ENCODE measurements around the gene ERI3. TPM values are rescaled to one million over a fixed set of nuclear protein-coding genes. Genes with fewer than 3 reads are reported as not detected.

ERI3 gene
- total and polyA plus RNA-seq, 2 donors (not counting 3 experiments of a cell fraction or from before 2014, with no cell fraction given), result 45.3 to 94.0 TPM

DNA sequence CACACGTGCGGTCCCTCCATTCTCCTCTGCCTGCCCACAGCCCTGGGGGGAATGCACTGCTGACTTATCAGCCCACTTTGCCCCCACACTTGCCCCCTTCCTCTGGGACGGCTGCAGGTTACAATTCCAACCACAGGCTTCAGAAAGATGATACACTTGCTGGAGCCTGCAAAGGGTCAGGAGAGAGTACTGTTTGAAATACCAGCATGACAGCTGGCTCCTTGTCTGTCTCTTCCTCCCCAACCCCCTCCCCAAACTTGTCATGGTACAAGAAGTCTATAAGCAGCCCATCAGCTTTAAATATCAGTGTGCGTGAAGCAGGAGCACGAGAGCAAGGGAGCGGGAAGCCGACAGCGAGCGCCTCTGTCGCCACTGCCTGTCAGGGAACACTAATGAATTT lies 62.4 kb downstream of the ERI3 start:
- no peaks in the 10 kb centered on the region for H3K9me1 ChIP-seq (replicated peaks; ENCODE audit: control insufficient read depth, extremely low read depth, insufficient read depth, low read length)
- TF ChIP-seq FOS (IDR thresholded peaks at IDR 0.05; ENCODE audit: borderline replicate concordance, insufficient read depth, low read length), result no peak
- no peak for TF ChIP-seq POLR2A (IDR thresholded peaks at IDR 0.05; ENCODE audit: low read depth, low read length)
- TF ChIP-seq, protein P1, sequence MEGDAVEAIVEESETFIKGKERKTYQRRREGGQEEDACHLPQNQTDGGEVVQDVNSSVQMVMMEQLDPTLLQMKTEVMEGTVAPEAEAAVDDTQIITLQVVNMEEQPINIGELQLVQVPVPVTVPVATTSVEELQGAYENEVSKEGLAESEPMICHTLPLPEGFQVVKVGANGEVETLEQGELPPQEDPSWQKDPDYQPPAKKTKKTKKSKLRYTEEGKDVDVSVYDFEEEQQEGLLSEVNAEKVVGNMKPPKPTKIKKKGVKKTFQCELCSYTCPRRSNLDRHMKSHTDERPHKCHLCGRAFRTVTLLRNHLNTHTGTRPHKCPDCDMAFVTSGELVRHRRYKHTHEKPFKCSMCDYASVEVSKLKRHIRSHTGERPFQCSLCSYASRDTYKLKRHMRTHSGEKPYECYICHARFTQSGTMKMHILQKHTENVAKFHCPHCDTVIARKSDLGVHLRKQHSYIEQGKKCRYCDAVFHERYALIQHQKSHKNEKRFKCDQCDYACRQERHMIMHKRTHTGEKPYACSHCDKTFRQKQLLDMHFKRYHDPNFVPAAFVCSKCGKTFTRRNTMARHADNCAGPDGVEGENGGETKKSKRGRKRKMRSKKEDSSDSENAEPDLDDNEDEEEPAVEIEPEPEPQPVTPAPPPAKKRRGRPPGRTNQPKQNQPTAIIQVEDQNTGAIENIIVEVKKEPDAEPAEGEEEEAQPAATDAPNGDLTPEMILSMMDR (IDR thresholded peaks at IDR 0.05; ENCODE audit: extremely low read depth in 1 of 2, insufficient read depth in 1 of 2, low read depth in 1 of 2, low read length in 2 of 2), result no peak
- no peak for TF ChIP-seq POLR2AphosphoS5 (IDR thresholded peaks at IDR 0.05; ENCODE audit: insufficient read depth, low read depth, low read length)
- TF ChIP-seq JUN (IDR thresholded peaks at IDR 0.05; ENCODE audit: borderline replicate concordance, insufficient read depth, insufficient read length, low read depth), result no peak
- TF ChIP-seq MYC (IDR thresholded peaks at IDR 0.05; ENCODE audit: low read depth, low read length), result no peak
- TF ChIP-seq GATA2 (IDR thresholded peaks at IDR 0.05; ENCODE audit: insufficient read depth, insufficient read length, low read depth, low read length), result no peak
- TF ChIP-seq, protein P2, sequence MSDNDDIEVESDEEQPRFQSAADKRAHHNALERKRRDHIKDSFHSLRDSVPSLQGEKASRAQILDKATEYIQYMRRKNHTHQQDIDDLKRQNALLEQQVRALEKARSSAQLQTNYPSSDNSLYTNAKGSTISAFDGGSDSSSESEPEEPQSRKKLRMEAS (IDR thresholded peaks at IDR 0.05; ENCODE audit: insufficient read depth, insufficient read length), result no peak
- no peak for TF ChIP-seq EZH2 (IDR thresholded peaks at IDR 0.05; ENCODE audit: borderline replicate concordance, low read depth, low read length, severe bottlenecking)
- H3K4me2 ChIP-seq (ENCODE audit: insufficient read depth, low read length), result no peak overlapping the region
- no peaks in the 10 kb centered on the region for H3K27me3 ChIP-seq (ENCODE audit: control insufficient read depth in 2 of 2, insufficient read depth in 2 of 2, low read length in 2 of 2)
- no peak overlapping the region for H3K9ac ChIP-seq (replicated peaks; ENCODE audit: extremely low read depth, insufficient read depth, low read length)
- H3K36me3 ChIP-seq (ENCODE audit: control insufficient read depth in 2 of 2, extremely low read depth in 1 of 2, insufficient read depth in 2 of 2, low read length in 2 of 2), result peaks cover 0 to 19% of the 10 kb centered on the region in 2 experiments
- H2AFZ ChIP-seq (ENCODE audit: low read depth, low read length), result no peak overlapping the region
- no peaks in the 10 kb centered on the region for H4K20me1 ChIP-seq (replicated peaks; ENCODE audit: control insufficient read depth, extremely low read depth, insufficient read depth, low read length)
- FAIRE-seq, result no peak
- CTCF ChIA-PET, result interaction anchor here (0.8 to 2.4 kb wide), 2 partner anchors 22 to 75 kb away, joined by 3 to 8 read pairs; no protein-coding TSS in a partner anchor
- no TSS peak for BruUV-seq (replicated peaks)
- no peaks in the 10 kb centered on the region for H3K9me3 ChIP-seq (replicated peaks; ENCODE audit: control insufficient read depth, insufficient read depth, low read length)
- no peak for DNase-seq (ENCODE audit: low read depth, low spot score)
- no peaks in the 10 kb centered on the region for H3K79me2 ChIP-seq (ENCODE audit: control insufficient read depth, insufficient read depth, low read length)
- POLR2A ChIA-PET, result no interaction called here
- H3K27ac ChIP-seq (ENCODE audit: insufficient read depth, low read depth, low read length), result no peak overlapping the region
- no peaks in the 10 kb centered on the region for H3K4me1 ChIP-seq (ENCODE audit: control insufficient read depth, extremely low read depth, insufficient read depth, low read length)
- dilution Hi-C loops (cut with MboI; ENCODE audit: extremely low pct_ligation_motif_present, low sequenced_read_pairs) (no loop called here), intact Hi-C loops (cut with micrococcal nuclease) (no loop called here)
- no peak overlapping the region for H3K4me3 ChIP-seq (replicated peaks in 1 of 3; ENCODE audit: insufficient read depth in 1 of 3, low read depth in 1 of 3, low read length in 3 of 3)

Measured in endothelial cell of umbilical vein (primary cell).